ENCODE measurements around the gene SSNA1. TPM values are rescaled to one million over a fixed set of nuclear protein-coding genes. Genes with fewer than 3 reads are reported as not detected.

The SSNA1 gene
- total RNA-seq, 1 donor from 2014 or later: 45.5 TPM

DNA sequence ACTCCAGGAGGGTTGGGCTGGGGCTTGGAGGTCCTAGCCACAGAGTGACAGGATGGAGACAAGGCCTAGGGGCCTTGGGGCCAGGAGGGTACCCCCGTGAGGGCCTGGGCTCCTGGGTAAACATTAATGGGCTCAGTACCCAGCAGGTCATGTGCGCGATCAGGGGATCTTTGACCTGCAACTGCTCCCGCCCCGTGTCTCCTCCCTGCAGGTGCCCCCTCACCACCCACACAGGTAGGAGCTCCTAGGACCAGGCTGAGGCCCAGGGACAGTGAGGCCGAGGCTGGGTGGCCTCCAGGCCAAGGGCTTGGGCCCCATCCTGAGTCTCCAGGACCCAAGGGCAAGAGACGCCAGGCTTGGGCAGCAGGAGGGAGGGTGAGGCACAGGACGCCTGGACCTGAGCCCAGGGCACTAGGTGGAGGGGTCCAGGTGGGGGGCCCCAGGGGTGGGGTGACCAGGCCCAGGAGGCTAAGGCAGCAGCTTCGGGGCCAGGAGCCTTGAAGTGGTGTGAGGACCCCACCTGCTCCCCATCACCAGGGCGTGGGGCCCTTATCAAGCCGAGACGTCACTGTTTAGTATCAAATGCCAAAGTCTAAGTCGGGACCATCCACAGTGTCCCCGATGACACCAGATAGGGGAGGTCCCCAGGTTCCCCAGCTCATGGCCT lies 42.4 kb downstream of the SSNA1 start, which contains the start of gene SLC34A3:
TSS of gene SLC34A3 (plus strand) at position 197 of the 667 bp plus-strand sequence. CDS start 802 bp downstream, outside the sequence.
- no peak for DNase-seq (ENCODE audit: low read depth)

DNA sequence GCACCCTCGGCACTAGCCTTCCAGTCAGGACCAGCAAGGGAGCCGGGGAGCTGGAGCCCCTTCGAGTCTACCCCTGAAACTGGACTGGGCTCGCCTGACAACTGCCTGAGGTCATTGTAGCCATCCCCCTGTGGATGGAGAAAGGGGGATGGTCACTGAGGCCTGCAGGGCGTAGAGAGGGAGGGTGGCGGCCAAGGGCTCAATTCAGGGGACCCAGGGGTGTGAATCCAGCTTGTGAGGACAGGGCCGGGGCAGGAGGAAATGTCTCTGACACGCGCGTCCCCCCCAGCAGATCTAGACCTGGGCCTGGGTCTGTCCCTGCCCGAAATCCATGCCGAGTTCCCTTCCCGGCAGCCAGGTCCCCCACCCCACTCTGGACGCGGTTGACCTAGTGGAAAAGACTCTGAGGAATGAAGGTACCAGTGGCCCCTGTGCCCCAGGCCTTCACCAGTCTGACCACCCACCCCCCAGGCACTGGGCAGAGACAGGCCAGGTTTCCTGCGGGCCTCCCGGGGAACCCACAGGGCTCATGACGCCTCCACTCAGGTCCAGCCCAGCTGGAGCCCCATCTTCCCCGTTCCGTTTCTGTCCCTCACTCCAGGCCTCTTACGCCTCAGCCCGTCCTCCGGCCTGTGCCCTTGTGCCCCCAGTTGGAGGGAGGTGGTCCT lies 43.0 kb downstream of the SSNA1 start:
- DNase-seq (ENCODE audit: low read depth): no peak

GRCh38 chr9:137232101-137232500 lies 43.6 kb downstream of the SSNA1 start:
- no peak for DNase-seq (ENCODE audit: low read depth)

DNA sequence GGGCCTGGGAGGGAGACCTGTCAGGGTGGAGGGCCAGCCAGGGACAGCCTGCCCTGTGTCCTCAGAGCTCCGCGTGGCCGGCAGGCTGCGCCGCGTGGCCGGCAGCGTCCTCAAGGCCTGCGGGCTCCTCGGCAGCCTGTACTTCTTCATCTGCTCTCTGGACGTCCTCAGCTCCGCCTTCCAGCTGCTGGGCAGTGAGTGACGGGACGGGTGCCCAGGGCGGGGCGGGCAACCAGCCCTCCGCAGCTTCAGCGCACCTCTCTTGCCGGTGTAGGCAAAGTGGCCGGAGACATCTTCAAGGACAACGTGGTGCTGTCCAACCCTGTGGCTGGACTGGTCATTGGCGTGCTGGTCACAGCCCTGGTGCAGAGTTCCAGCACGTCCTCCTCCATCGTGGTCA lies 44.0 kb downstream of the SSNA1 start:
- DNase-seq (ENCODE audit: low read depth): no peak

DNA sequence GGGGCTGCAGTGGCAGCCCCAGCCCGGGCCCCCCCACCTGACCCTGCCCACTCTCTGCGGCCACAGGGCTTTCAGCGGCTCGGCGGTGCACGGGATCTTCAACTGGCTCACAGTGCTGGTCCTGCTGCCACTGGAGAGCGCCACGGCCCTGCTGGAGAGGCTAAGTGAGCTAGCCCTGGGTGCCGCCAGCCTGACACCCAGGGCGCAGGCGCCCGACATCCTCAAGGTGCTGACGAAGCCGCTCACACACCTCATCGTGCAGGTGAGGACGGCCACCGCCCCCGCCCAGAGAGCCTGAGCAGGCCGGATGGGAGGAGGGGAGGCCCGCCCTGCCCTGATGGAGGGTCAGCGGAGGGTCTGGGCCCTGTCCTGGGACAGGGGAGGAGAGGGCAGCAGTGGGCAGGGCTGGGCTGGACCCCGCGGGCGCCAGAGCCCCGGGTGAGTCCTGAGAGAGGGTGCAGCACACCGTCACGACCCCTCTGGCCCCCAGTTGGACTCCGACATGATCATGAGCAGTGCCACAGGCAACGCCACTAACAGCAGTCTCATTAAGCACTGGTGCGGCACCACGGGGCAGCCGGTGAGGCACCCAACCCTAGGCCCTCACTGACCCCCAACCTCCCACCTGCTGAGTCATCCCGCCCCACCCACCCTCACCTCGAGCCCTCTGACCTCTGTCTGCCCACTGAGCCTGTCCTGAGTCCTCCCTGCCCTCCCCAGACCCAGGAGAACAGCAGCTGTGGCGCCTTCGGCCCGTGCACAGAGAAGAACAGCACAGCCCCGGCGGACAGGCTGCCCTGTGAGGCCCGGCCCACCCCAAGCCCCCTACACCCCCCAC lies 44.9 kb downstream of the SSNA1 start:
- DNase-seq (ENCODE audit: low read depth): no peak

DNA sequence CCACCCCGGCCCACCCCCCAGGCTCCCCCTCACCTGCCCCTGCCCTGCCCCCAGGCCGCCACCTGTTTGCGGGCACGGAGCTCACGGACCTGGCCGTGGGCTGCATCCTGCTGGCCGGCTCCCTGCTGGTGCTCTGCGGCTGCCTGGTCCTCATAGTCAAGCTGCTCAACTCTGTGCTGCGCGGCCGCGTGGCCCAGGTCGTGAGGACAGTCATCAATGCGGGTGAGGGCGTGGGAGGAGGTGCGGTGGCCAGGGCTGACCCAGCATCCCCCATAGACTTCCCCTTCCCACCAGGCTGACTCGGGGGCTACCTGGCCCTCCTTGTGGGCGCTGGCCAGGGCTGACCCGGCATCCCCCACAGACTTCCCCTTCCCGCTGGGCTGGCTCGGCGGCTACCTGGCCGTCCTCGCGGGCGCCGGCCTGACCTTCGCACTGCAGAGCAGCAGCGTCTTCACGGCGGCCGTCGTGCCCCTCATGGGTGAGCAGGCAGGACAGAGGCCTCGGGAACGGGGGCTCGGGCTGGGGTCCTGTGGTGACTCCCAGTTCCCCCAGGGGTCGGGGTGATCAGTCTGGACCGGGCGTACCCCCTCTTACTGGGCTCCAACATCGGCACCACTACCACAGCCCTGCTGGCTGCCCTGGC lies 45.7 kb downstream of the SSNA1 start:
- no peak for DNase-seq (ENCODE audit: low read depth)

GRCh38 chr9:137234758-137235423 lies 46.4 kb downstream of the SSNA1 start:
- DNase-seq (ENCODE audit: low read depth): no peak

DNA sequence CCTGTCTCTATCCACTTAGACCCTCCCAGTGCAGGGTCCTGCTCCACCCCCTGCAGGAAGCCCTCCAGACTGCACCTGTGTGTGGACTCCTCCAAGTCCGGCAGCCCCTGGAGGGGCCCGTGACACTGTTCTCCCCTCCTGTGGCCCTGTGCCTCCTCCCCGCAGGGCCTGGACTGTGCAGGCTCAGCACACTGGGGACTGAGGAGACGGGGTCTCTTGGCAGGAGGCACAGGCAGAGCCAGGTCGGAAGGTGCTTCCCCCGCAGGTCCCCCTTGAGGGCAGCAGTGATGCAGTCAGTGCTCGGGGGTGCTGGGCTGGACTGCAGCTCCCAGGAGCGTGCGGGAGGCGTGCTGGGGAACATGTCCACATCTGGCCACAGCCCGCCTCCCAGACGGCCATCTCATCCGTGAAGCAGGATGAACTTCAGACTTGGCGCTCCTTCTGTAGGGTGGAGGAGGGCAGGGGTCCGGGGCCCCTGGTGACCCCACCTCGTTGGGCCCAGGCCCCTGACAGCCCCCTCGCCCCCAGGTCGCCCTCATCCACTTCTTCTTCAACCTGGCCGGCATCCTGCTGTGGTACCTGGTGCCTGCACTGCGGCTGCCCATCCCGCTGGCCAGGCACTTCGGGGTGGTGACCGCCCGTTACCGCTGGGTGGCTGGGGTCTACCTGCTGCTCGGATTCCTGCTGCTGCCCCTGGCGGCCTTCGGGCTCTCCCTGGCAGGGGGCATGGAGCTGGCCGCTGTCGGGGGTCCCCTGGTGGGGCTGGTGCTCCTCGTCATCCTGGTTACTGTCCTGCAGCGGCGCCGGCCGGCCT lies 47.2 kb downstream of the SSNA1 start:
- no peak for DNase-seq (ENCODE audit: low read depth)

DNA sequence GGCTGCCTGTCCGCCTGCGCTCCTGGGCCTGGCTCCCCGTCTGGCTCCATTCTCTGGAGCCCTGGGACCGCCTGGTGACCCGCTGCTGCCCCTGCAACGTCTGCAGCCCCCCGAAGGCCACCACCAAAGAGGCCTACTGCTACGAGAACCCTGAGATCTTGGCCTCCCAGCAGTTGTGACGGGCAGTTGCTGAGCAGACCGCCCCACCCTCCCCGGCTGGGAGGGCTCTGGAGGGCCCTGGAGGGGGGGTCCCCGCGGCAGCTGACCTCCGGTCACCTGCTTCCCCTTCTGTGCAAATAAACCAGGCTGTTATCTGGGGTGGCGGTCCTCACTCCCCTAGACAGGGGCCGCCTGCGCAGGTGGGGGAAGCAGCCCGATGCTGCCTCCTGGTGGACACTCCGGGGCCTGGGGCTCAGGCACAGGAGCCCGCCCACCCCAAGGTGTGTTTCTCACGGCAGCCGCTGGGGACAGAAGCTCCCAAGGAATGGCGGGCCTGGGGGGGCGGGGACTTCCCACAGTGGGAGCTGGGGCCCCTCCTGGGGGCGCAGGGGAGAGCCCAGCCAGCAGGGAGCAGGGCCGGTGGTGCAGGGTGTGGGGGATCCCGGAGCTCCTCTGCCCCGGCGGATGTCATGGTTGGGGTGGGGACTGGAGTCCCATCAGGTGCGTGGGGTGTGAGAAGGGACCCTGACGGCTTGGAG lies 47.9 kb downstream of the SSNA1 start:
- DNase-seq (ENCODE audit: low read depth): peak; percentile 40

GRCh38 chr9:137236936-137237421 lies 48.5 kb downstream of the SSNA1 start:
- no peak for DNase-seq (ENCODE audit: low read depth)

DNA sequence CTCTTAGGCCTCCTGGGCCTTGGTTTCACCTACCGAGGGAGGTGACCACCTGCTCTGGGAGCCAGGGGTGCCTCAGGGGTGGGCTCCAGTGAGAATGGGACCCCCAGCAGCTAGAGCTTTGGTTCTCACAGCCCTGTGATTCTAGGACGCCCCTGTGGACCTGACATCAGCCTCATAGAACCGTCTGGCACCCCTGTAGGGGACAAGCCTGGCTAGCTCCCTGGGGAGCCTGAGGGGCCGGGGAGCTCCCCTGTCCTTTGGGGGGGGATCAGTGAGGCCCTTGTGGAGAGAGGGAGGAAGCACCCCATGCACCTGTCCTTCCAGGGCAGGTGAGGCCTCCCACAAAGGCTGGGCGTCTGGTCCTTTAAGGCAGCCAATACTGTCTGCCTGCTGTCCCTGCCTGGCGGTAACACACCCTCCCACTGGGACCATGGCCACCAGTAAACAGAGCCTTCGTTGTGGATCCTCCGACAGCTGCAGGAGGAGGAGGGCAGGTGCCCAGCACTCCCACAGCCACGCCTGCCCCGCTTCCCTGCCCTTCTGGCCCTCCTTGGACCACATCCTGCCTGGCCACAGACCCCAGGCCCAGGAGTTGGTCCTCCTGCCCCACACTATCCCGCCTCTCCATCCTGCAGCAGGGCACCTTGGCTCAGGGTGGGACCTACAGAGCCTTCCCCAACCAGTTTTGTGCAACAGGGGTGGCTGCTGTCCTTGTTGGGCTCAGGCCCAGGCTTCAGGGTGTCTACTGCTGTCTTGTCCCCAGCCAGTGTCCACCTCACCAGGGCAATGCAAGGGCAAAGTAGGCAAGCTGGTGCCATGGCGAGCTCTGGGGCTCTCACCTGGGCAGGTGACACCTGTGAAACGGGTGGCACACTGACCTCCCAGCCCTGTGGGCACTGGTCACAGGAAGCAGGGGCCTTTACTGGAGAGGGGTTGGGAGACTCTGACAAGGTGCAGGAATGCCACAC lies 49.6 kb downstream of the SSNA1 start:
- DNase-seq (ENCODE audit: low read depth): no peak

- DNase-seq (ENCODE audit: low read depth): peak; percentile 27
These were observed 51.2 kb downstream of the SSNA1 start for GRCh38 chr9:137239541-137240200.

Other genes starting within 250 kb of the SSNA1 start
- 195 and 249 TPM in 2 replicates for gene FBXW5, start 243.9 kb upstream of the SSNA1 start, total RNA-seq
- 0.10 and 1.7 TPM in 2 replicates for gene C8G, start 243.4 kb upstream of the SSNA1 start, total RNA-seq
- gene LCN12, start 236.4 kb upstream of the SSNA1 start, total RNA-seq: 0.40 TPM in 1 of 2 replicates, not detected in the other
- 0.45 TPM in 1 of 2 replicates, not detected in the other for gene PTGDS, start 211.2 kb upstream of the SSNA1 start, total RNA-seq
- not detected in 2 replicates for gene LCNL1, start 205.7 kb upstream of the SSNA1 start, total RNA-seq
- gene PAXX, start 196.3 kb upstream of the SSNA1 start, total RNA-seq: 13.6 and 26.9 TPM in 2 replicates
- 0.85 and 1.9 TPM in 2 replicates for gene CLIC3, start 192.1 kb upstream of the SSNA1 start, total RNA-seq
- gene ABCA2, start 160.4 kb upstream of the SSNA1 start, total RNA-seq: 7.5 and 53.0 TPM in 2 replicates
- gene FUT7, start 156.6 kb upstream of the SSNA1 start, total RNA-seq: not detected in 2 replicates
- 7.1 and 21.6 TPM in 2 replicates for gene NPDC1, start 142.5 kb upstream of the SSNA1 start, total RNA-seq
- gene ENTPD2, start 134.6 kb upstream of the SSNA1 start, total RNA-seq: 0.17 and 0.35 TPM in 2 replicates
- 0.99 and 12.0 TPM in 2 replicates for gene SAPCD2, start 118.1 kb upstream of the SSNA1 start, total RNA-seq
- 6.4 and 7.1 TPM in 2 replicates for gene UAP1L1, start 111.2 kb upstream of the SSNA1 start, total RNA-seq
- gene MAN1B1, start 101.7 kb upstream of the SSNA1 start, total RNA-seq: 67.6 and 71.4 TPM in 2 replicates
- gene DPP7, start 73.9 kb upstream of the SSNA1 start, total RNA-seq: 42.3 and 70.2 TPM in 2 replicates
- gene GRIN1, start 49.5 kb upstream of the SSNA1 start, total RNA-seq: 0.30 TPM in 1 of 2 replicates, not detected in the other
- not detected in 2 replicates for gene LRRC26, start 18.6 kb upstream of the SSNA1 start, total RNA-seq
- not detected in 2 replicates for gene TMEM210, start 16.6 kb upstream of the SSNA1 start, total RNA-seq
- gene ANAPC2, start 116 bp upstream of the SSNA1 start, total RNA-seq: 10.4 and 28.9 TPM in 2 replicates
- gene TPRN, start 12.1 kb downstream of the SSNA1 start, total RNA-seq: 4.5 and 10.6 TPM in 2 replicates
- 30.2 and 42.8 TPM in 2 replicates for gene TMEM203, start 17.0 kb downstream of the SSNA1 start, total RNA-seq
- gene NDOR1, start 17.0 kb downstream of the SSNA1 start, total RNA-seq: 2.3 and 6.2 TPM in 2 replicates
- 1.2 TPM in 1 of 2 replicates, not detected in the other for gene RNF208, start 33.6 kb downstream of the SSNA1 start, total RNA-seq
- gene CYSRT1, start 36.5 kb downstream of the SSNA1 start, total RNA-seq: 0.20 and 0.87 TPM in 2 replicates
- 0.15 and 0.52 TPM in 2 replicates for gene RNF224, start 38.8 kb downstream of the SSNA1 start, total RNA-seq
- not detected in 2 replicates for gene SLC34A3, start 42.2 kb downstream of the SSNA1 start, total RNA-seq
- 153 and 288 TPM in 2 replicates for gene TUBB4B, start 52.6 kb downstream of the SSNA1 start, total RNA-seq
- gene STPG3, start 62.6 kb downstream of the SSNA1 start, total RNA-seq: not detected in 2 replicates
- 55.4 and 62.2 TPM in 2 replicates for gene NELFB, start 66.7 kb downstream of the SSNA1 start, total RNA-seq
- gene TOR4A, start 89.0 kb downstream of the SSNA1 start, total RNA-seq: 36.3 and 42.1 TPM in 2 replicates
- 0.55 and 1.0 TPM in 2 replicates for gene NRARP, start 113.6 kb downstream of the SSNA1 start, total RNA-seq
- 11.6 and 12.2 TPM in 2 replicates for gene EXD3, start 234.5 kb downstream of the SSNA1 start, total RNA-seq
- gene NOXA1, start 234.7 kb downstream of the SSNA1 start, total RNA-seq: 2.1 and 2.8 TPM in 2 replicates